Measurements from ENCODE around the gene GPR143.

GPR143 gene

DNA sequence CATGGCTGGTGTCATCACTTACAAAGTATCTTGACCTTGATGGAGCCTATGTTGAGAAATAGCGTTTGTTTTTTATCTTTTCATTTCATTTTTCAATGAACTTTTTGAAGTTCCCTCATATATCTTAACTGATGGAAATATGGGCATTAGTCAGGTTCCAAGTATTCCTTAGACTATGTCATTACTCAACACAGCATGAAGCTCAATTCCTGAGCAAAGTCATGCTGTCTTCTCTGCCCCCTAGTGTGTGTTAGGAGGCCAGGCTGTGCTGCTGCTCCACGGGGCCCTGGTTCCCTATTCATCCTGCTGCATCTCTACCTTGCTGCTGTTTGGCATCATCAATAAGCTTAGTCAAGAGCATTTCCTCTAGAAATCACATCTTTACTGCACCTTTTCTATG is 40.9 kb downstream of the GPR143 start (continued):
- no peak for TF ChIP-seq TSHZ2 (CRISPR knock-in tag; IDR thresholded peaks at IDR 0.05)
- TF ChIP-seq BACH2 (CRISPR knock-in tag; IDR thresholded peaks at IDR 0.05; ENCODE audit: borderline replicate concordance), result no peak
- no peak for TF ChIP-seq PATZ1 (CRISPR knock-in tag; IDR thresholded peaks at IDR 0.05; ENCODE audit: borderline replicate concordance)
- no peak for TF ChIP-seq ARNTL (CRISPR knock-in tag; IDR thresholded peaks at IDR 0.05; ENCODE audit: borderline replicate concordance, low read depth)
- TF ChIP-seq GLIS3 (CRISPR knock-in tag; IDR thresholded peaks at IDR 0.05), result no peak
- no peak for TF ChIP-seq TOX (CRISPR knock-in tag; IDR thresholded peaks at IDR 0.05; ENCODE audit: borderline replicate concordance)

DNA sequence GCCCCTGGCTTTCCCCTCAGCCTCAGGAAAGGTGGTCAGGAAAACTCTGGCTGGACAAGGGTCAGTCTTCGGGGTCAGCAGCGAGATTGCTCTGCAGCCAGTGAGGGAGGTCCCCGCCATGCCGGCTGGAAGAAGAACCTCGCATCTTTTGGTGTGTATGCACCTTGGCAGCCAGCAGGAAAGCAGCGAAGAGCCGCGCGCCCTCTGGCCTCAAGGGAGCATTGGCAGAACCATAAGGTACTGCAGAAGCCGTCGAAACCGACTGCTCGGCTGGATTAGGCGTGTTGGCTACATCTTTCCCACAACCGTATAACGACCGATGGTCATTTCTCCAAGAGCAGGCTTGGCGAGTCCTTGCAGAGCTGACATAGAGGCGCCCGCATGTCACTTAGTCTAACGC is 48.3 kb downstream of the GPR143 start:
- TF ChIP-seq TSHZ2 (CRISPR knock-in tag; IDR thresholded peaks at IDR 0.05) (no peak), OSR1 (CRISPR knock-in tag; IDR thresholded peaks at IDR 0.05) (no peak), ESRRG (CRISPR knock-in tag; IDR thresholded peaks at IDR 0.05) (no peak), BACH2 (CRISPR knock-in tag; IDR thresholded peaks at IDR 0.05; ENCODE audit: borderline replicate concordance) (no peak), ZFP30 (CRISPR knock-in tag; IDR thresholded peaks at IDR 0.05) (no peak), CSDC2 (CRISPR knock-in tag; IDR thresholded peaks at IDR 0.05) (no peak), ZNF565 (CRISPR knock-in tag; conservative IDR thresholded peaks at IDR 0.05; ENCODE audit: low read depth) (no peak), ARNTL (CRISPR knock-in tag; IDR thresholded peaks at IDR 0.05; ENCODE audit: borderline replicate concordance, low read depth) (no peak), CREB5 (CRISPR knock-in tag; IDR thresholded peaks at IDR 0.05; ENCODE audit: low read depth) (no peak), ZNF70 (CRISPR knock-in tag; IDR thresholded peaks at IDR 0.05) (no peak), ZC3H10 (CRISPR knock-in tag; IDR thresholded peaks at IDR 0.05) (no peak), PATZ1 (CRISPR knock-in tag; IDR thresholded peaks at IDR 0.05; ENCODE audit: borderline replicate concordance) (no peak)
- TF ChIP-seq, protein P1, sequence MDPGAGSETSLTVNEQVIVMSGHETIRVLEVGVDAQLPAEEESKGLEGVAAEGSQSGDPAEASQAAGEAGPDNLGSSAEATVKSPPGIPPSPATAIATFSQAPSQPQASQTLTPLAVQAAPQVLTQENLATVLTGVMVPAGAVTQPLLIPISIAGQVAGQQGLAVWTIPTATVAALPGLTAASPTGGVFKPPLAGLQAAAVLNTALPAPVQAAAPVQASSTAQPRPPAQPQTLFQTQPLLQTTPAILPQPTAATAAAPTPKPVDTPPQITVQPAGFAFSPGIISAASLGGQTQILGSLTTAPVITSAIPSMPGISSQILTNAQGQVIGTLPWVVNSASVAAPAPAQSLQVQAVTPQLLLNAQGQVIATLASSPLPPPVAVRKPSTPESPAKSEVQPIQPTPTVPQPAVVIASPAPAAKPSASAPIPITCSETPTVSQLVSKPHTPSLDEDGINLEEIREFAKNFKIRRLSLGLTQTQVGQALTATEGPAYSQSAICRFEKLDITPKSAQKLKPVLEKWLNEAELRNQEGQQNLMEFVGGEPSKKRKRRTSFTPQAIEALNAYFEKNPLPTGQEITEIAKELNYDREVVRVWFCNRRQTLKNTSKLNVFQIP (CRISPR knock-in tag; IDR thresholded peaks at IDR 0.05; ENCODE audit: borderline replicate concordance, low read depth), result no peak
- no peak for ATAC-seq

DNA sequence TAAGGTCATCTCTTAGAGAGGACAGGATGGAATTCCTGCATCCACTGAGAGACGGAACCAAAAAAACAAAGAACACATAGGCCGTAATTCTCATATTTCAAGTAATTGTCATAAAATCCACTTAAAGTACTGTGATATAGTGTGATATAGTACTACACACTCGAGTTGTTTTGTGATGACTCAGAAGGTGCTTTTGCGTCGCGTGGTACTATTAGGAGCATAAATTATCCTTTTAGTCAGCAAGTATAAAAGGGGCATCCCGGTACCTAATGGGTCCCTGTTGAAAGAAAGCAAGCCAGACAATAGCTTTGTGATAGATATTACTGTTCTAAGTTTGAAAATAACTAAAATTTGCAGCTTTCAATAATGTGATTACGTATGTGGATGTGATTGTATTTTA is 55.3 kb downstream of the GPR143 start:
- ATAC-seq, result no peak
- TF ChIP-seq PATZ1 (CRISPR knock-in tag; IDR thresholded peaks at IDR 0.05; ENCODE audit: borderline replicate concordance), result no peak
- TF ChIP-seq ZFP3 (CRISPR knock-in tag; IDR thresholded peaks at IDR 0.05), result no peak
- TF ChIP-seq ZNF8 (CRISPR knock-in tag; IDR thresholded peaks at IDR 0.05), result no peak
- no peak for TF ChIP-seq GLIS3 (CRISPR knock-in tag; IDR thresholded peaks at IDR 0.05)
- TF ChIP-seq TSHZ2 (CRISPR knock-in tag; IDR thresholded peaks at IDR 0.05), result no peak
- no peak for TF ChIP-seq CREB5 (CRISPR knock-in tag; IDR thresholded peaks at IDR 0.05; ENCODE audit: low read depth)
- no peak for TF ChIP-seq ISL1 (CRISPR knock-in tag; IDR thresholded peaks at IDR 0.05)
